ENCODE results near the gene H3-3A. TPM values are rescaled to one million over a fixed set of nuclear protein-coding genes. Genes with fewer than 3 reads are reported as not detected.

H3-3A gene
- total RNA-seq, 4 donors from 2014 or later, result 309 to 383 (median 364) TPM

DNA sequence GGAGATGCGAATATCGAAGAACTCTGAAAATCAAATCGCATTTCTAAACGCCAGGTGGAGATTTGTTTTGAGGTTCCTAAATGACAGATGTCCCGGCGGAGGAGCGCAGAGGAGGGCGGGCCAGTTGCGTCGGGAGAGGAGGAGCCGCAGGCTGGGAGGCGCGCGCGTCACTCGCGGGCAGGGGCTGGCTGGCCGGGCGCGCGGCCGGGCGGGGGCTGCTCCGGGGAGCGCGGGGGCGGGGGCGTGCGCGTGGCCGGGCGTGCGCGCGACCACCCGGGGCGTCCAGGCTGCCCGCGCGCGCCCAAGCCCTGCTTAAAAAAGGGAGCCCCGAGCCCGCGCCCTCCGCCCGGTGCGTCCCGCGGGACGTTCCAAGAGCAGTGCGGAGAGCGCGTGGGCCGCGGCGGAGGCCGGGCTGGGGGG is 47.3 kb downstream of the H3-3A start:
- Histone ChIP-seq H3K27ac (peak overlapping the region; percentile 84 to 99 (median 96)), H3K9me3 (no peaks in the 10 kb centered on the region), H3K4me1 (peaks cover 0 to 35% (median 15%) of the 10 kb centered on the region in 3 donors), H3K4me3 (peak overlapping the region; percentile 72 to 86), H3K36me3 (no peaks in the 10 kb centered on the region), H3K27me3 (no peaks in the 10 kb centered on the region)
- TF ChIP-seq POLR2AphosphoS5 (IDR thresholded peaks at IDR 0.05) (peak; percentile 33), POLR2A (IDR thresholded peaks at IDR 0.05) (peak in 1 of 2 donors; percentile 35), EP300 (IDR thresholded peaks at IDR 0.05) (no peak)
- TF ChIP-seq, protein P1, sequence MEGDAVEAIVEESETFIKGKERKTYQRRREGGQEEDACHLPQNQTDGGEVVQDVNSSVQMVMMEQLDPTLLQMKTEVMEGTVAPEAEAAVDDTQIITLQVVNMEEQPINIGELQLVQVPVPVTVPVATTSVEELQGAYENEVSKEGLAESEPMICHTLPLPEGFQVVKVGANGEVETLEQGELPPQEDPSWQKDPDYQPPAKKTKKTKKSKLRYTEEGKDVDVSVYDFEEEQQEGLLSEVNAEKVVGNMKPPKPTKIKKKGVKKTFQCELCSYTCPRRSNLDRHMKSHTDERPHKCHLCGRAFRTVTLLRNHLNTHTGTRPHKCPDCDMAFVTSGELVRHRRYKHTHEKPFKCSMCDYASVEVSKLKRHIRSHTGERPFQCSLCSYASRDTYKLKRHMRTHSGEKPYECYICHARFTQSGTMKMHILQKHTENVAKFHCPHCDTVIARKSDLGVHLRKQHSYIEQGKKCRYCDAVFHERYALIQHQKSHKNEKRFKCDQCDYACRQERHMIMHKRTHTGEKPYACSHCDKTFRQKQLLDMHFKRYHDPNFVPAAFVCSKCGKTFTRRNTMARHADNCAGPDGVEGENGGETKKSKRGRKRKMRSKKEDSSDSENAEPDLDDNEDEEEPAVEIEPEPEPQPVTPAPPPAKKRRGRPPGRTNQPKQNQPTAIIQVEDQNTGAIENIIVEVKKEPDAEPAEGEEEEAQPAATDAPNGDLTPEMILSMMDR (IDR thresholded peaks at IDR 0.05), result peak in 1 of 4 experiments; percentile 40
- ATAC-seq, result peak; percentile 95
- WGBS, 2 donors (ENCODE audit: low coverage in 1 of 2), result 0% methylated on average over 2 of the region's 57 CpGs; no CpG with 5 or more reads in 1 of the 2 donors

DNA sequence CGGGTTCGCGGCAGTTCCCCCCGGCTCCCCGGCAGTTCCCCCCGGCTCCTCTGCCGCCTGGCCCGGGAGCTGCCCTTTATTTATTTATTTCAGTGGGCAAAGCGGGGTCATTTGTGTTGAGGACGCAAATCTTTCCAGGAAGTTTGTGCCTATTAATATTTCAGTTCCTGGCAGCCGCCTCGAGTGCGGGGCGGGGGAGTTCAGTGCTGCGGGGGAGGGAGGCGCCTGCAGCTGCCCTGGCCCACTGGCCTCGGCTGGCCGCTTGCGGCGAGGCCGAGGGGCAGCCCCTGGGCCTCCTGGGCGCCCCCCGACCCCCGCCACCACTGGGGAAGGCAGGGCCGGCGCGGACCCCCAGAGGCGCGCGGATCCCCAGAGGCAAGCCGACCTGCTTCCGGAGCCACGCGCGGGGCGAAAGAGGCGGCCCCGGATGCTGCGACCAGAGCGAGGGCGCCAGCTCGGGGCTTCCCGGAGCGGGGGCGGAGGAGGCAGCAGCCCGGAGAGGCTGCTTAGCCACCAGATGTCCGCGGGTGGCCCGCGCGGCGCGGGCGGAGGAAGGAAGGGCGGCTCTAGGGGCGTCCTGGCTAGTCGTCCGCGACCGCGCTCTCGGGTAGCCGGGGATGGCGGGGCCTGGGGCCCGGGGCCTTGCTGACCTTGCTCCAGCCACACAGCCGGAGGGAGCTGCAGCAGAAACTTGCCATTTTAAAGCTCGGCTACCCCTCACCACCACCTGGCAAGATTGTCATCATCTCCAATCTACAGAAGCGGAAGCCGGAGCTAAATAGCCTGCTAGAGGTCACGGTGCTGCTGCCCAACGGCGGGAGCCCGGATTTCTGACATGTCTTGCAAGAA is 48.0 kb downstream of the H3-3A start:
- Histone ChIP-seq H3K36me3 (no peaks in the 10 kb centered on the region), H3K27me3 (no peaks in the 10 kb centered on the region), H3K27ac (peak overlapping the region; percentile 84 to 99 (median 96)), H3K4me3 (peak overlapping the region; percentile 72 to 86), H3K4me1 (peaks cover 0 to 35% (median 15%) of the 10 kb centered on the region in 3 donors), H3K9me3 (no peaks in the 10 kb centered on the region)
- ATAC-seq, result peak; percentile 74
- WGBS, 2 donors (ENCODE audit: low coverage in 1 of 2), result 0% methylated on average over 6 of the region's 73 CpGs; no CpG with 5 or more reads in 1 of the 2 donors
- TF ChIP-seq POLR2AphosphoS5 (IDR thresholded peaks at IDR 0.05), result peak; percentile 67
- TF ChIP-seq, protein P1 (IDR thresholded peaks at IDR 0.05), result peak in 1 of 4 experiments; percentile 20
- TF ChIP-seq POLR2A (IDR thresholded peaks at IDR 0.05), result peak; percentile 23 to 34
- no peak for TF ChIP-seq EP300 (IDR thresholded peaks at IDR 0.05)

DNA sequence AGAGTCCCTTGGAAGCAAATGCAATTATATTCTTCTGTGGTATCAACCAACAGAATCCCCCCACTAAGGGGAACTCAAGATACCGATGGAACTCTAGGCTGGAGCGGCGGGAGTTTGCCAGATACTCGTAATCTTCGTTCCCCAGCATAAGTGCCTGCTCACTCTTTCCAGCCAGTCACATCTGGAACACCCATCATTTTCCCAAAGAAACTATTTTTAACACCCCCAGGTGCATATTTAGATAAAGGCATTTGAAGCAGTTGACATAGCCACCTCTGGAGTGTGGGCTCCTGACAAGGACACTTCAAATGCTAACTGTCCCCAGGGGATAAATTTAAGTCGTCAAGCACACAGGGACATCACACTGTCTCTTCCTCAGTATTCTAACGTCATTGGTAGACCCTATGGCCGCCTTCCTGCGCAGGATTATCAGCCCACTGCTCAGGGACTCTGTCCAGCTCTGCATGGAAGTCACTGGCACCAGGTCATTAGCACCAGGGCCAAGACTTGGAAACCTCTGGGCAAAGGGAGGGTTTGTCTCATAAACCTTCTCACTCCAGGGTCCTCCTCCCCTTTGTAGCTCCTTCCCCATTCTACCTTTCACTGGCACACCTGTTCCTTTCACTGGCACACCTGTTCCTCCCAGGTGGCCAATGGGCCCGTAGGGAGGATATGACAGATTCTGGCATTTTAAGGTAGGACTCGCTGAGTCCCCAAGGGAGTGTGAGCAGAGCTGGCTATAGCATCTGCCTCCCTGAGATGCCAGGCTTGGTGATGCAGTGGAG is 48.8 kb downstream of the H3-3A start:
- no peak for TF ChIP-seq EP300 (IDR thresholded peaks at IDR 0.05)
- no peak for TF ChIP-seq POLR2A (IDR thresholded peaks at IDR 0.05)
- TF ChIP-seq, protein P1 (IDR thresholded peaks at IDR 0.05), result no peak
- 30 to 32% methylated on average over 8 to 9 of the region's 11 CpGs for WGBS, 2 donors (ENCODE audit: low coverage in 1 of 2)
- Histone ChIP-seq H3K4me3 (peak overlapping the region; percentile 72 to 86), H3K36me3 (no peaks in the 10 kb centered on the region), H3K9me3 (no peaks in the 10 kb centered on the region), H3K4me1 (peaks cover 0 to 35% (median 15%) of the 10 kb centered on the region in 3 donors), H3K27me3 (no peaks in the 10 kb centered on the region), H3K27ac (peak overlapping the region in 3 of 4 donors; percentile 93 to 99 (median 99))
- no peak for ATAC-seq

DNA sequence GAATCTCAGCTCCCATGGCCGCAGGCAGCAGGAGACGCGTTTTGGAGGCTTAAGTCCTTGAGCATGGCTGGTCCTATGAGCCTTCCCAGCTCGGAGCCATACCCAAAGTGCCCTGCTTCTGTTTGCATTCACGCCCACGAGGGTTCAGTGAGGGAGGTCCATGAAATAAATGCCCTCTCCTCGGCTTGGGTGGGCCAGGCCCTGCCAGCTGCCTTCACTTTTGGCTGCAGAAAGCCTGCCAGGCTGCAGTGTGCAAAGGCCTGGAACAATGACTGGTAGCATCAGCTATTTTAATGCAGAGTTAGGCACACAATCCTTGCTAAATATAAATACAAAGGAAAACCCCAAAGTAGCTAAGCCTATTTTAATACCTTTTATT is 49.4 kb downstream of the H3-3A start:
- TF ChIP-seq EP300 (IDR thresholded peaks at IDR 0.05) (no peak), POLR2AphosphoS5 (IDR thresholded peaks at IDR 0.05) (no peak), POLR2A (IDR thresholded peaks at IDR 0.05) (no peak)
- TF ChIP-seq, protein P1 (IDR thresholded peaks at IDR 0.05), result no peak
- Histone ChIP-seq H3K4me3 (no peak overlapping the region), H3K27ac (peak overlapping the region in 3 of 4 donors; percentile 93 to 99 (median 99))

More for the DNA sequence above, 49.4 kb downstream of the H3-3A start:
- Histone ChIP-seq H3K9me3 (no peaks in the 10 kb centered on the region), H3K4me1 (peaks cover 0 to 35% (median 15%) of the 10 kb centered on the region in 3 donors), H3K27me3 (no peaks in the 10 kb centered on the region), H3K36me3 (no peaks in the 10 kb centered on the region)
- ATAC-seq, result no peak
- 50% methylated on average over 1 of the region's 7 CpGs; no CpG with 5 or more reads in 1 of the 2 donors for WGBS, 2 donors (ENCODE audit: low coverage in 1 of 2)
